K562 (cell line): ENCODE data around the gene LRRC15. TPM values are rescaled to one million over a fixed set of nuclear protein-coding genes. Genes with fewer than 3 reads are reported as not detected.

Source experiments
- ATAC-seq: fragments of 200-7000 bp; cut with Tn5 transposase; 3 replicates; pipeline ENCODE4 v1.9.1; 2020; ENCODE audit warnings: moderate library complexity
- BruUV-seq: library from RNA; stranded (reverse); fragments of 400-500 nt; replicated peaks from 2 replicates; lab custom pipeline; 2021; lab: Mats Ljungman, UMichigan
- CTCF ChIA-PET: fragments of 300-600 bp; formaldehyde crosslinking; extraction: SDS; loops from one replicate; lab custom pipeline; 2021; ENCODE audit warnings: low intra/inter-chr PET ratio; lab: Yijun Ruan, JAX
- POLR2A ChIA-PET: fragments of 300-600, 350-650 bp; sonication (Branson Sonifier 250); formaldehyde crosslinking; extraction: SDS; loops from one replicate; lab custom pipeline; 2021; ENCODE audit warnings: antibody characterized with exemption, inconsistent platforms; lab: Yijun Ruan, JAX
- DNase-seq, 4 experiments: peaks; one replicate each; pipeline versions ENCODE4 v3.0.0 to v3.0.0-alpha.2; 2011 to 2018; ENCODE audit warnings: low spot score in 3 of 4, mixed read lengths in 3 of 4; ENCODE audit errors: extremely low read depth in 1 of 4
- FAIRE-seq: peaks from 2 replicates; lab custom pipeline; 2011; peaks lifted over from hg19 to GRCh38; lab: Jason Lieb, UNC
- H2AFZ ChIP-seq: 2 replicates; pipeline ENCODE4 v1.6.0; 2011; ENCODE audit warnings: low read depth, low read length, control low read depth, inconsistent platforms
- H3K27ac ChIP-seq: fragments of 200-600 bp; 3 replicates; pipeline ENCODE4 v1.8.0; 2011; ENCODE audit warnings: low read depth, mild to moderate bottlenecking, control low read depth, inconsistent platforms, low read length, moderate library complexity, mixed read lengths; ENCODE audit errors: extremely low read depth
- H3K27me3 ChIP-seq, 2 experiments: fragments of 300-600 bp in 1 of 2; 2 replicates in 1 of 2; 3 replicates in 1 of 2; pipeline versions ENCODE4 v1.6.0 to v1.8.0; 2011; ENCODE audit warnings: inconsistent platforms in 2 of 2, low read length in 2 of 2, mild to moderate bottlenecking in 1 of 2, mixed read lengths in 1 of 2, moderate library complexity in 1 of 2; ENCODE audit not compliant: control insufficient read depth in 2 of 2, insufficient read depth in 2 of 2
- H3K36me3 ChIP-seq: fragments of 300-600 bp; 3 replicates; pipeline ENCODE4 v1.8.0; 2011; ENCODE audit warnings: mild to moderate bottlenecking, low read length, inconsistent platforms; ENCODE audit not compliant: control insufficient read depth, insufficient read depth
- H3K4me1 ChIP-seq, 2 experiments: fragments of 200-600 bp in 1 of 2; replicated peaks in 1 of 2; 2 replicates in 1 of 2; 3 replicates in 1 of 2; pipeline versions ENCODE4 v1.5.1 to v1.8.0; 2011; ENCODE audit warnings: inconsistent platforms in 2 of 2, low read length in 2 of 2, mild to moderate bottlenecking in 1 of 2, mixed read lengths in 1 of 2, moderate library complexity in 1 of 2; ENCODE audit not compliant: control insufficient read depth in 2 of 2, insufficient read depth in 2 of 2
- H3K4me2 ChIP-seq: 2 replicates; pipeline ENCODE4 v1.6.1; 2011; ENCODE audit warnings: low read length, control low read depth, inconsistent platforms, mixed read lengths; ENCODE audit not compliant: insufficient read depth
- H3K4me3 ChIP-seq: fragments of 200-600 bp; sonication (generic), shearing (Covaris generic); 2 replicates; pipeline ENCODE4 v1.5.1; 2016; ENCODE audit warnings: control low read depth, inconsistent platforms
- H3K79me2 ChIP-seq: fragments of 200-600 bp; 3 replicates; pipeline ENCODE4 v1.8.0; 2011; ENCODE audit warnings: low read length, inconsistent platforms; ENCODE audit not compliant: control insufficient read depth, insufficient read depth
- H3K9ac ChIP-seq, 2 experiments: 2 replicates each; pipeline versions ENCODE4 v1.6.0 to v1.6.1; 2011; ENCODE audit warnings: low read depth in 2 of 2, low read length in 2 of 2, control low read depth in 1 of 2, inconsistent platforms in 1 of 2, mild to moderate bottlenecking in 1 of 2, mixed read lengths in 1 of 2; ENCODE audit not compliant: insufficient read depth in 1 of 2
- H3K9me1 ChIP-seq: one replicate; pipeline ENCODE4 v1.6.0; 2011; ENCODE audit warnings: inconsistent platforms, mild to moderate bottlenecking, low read length, moderate library complexity; ENCODE audit not compliant: control insufficient read depth, insufficient read depth
- H3K9me3 ChIP-seq: replicated peaks from 2 replicates; pipeline ENCODE4 v1.5.1; 2011; ENCODE audit warnings: low read depth, low read length, inconsistent platforms; ENCODE audit not compliant: control insufficient read depth, insufficient read depth
- H4K20me1 ChIP-seq: replicated peaks from 2 replicates; pipeline ENCODE4 v1.6.1; 2011; ENCODE audit warnings: low read length, inconsistent platforms, mixed read lengths; ENCODE audit not compliant: control insufficient read depth, insufficient read depth
- KDM1A ChIP-seq, 2 experiments: fragments of 450-650 bp; IDR thresholded peaks; 2 replicates each; pipeline ENCODE4 v1.6.1; 2016; ENCODE audit warnings: mild to moderate bottlenecking in 2 of 2
- NUFIP1 ChIP-seq: fragments of 450-650 bp; IDR thresholded peaks from 2 replicates; pipeline ENCODE4 v1.6.1; 2018; ENCODE audit not compliant: partially characterized antibody
- WGBS: fragments of 100-300 bp; shearing (Covaris generic); methylation state at CpG from one replicate; pipeline ENCODE4 v1.1.6; 2016; ENCODE audit warnings: low coverage, mixed read lengths; ENCODE audit not compliant: insufficient coverage; ENCODE audit errors: missing lambda C conversion rate; 5-methylcytosine and 5-hydroxymethylcytosine counted together
- in situ Hi-C: fragments of 300-500 bp; cut with MboI; formaldehyde crosslinking; loops from 4 replicates; pipeline ENCODE4 v1.15.0; 2018; ENCODE audit warnings: inconsistent platforms, mixed read lengths
- intact Hi-C: fragments of 100-400 bp; cut with micrococcal nuclease; formaldehyde crosslinking; loops from 2 replicates; pipeline ENCODE4 v1.14.2; 2022
- polyA plus RNA-seq, 8 experiments: library from polyadenylated mRNA; depleted of rRNA in 4 of 8; stranded (reverse) in 5 of 8; unstranded in 3 of 8; fragments of >200 nt; fragmentation: Nextera tagmentation in 2 of 8; fragmentation: Illumina TruSeq in 1 of 8; extraction: Ambion mirVana in 2 of 8; extraction: Trizol in 1 of 8; gene quantifications; 2 replicates each; pipeline versions ENCODE4 v1.2.1 to v1.2.3, GENCODE V29; 2011 to 2014; ENCODE audit warnings: inconsistent platforms in 1 of 8, missing spikeins in 1 of 8
- total RNA-seq, 7 experiments: library from RNA; depleted of rRNA in 6 of 7; stranded (reverse); fragments of >200 nt in 6 of 7; fragmentation: Illumina TruSeq in 2 of 7; extraction: Trizol in 2 of 7; gene quantifications; 2 replicates each; pipeline versions ENCODE4 v1.2.1 to v1.2.3, GENCODE V29; 2011 to 2021; ENCODE audit warnings: low replicate concordance in 1 of 7
- TF ChIP-seq, protein P1 (sequence below): fragments of 450-650 bp; formaldehyde crosslinking; IDR thresholded peaks from 2 replicates; pipeline ENCODE4 v1.4.0; 2022; ENCODE audit warnings: missing genetic modification characterization

LRRC15 gene
- total and polyA plus RNA-seq, 9 of the 15 experiments (the other 6 are each of a cell fraction or from before 2014, with no cell fraction given) = not detected

DNA sequence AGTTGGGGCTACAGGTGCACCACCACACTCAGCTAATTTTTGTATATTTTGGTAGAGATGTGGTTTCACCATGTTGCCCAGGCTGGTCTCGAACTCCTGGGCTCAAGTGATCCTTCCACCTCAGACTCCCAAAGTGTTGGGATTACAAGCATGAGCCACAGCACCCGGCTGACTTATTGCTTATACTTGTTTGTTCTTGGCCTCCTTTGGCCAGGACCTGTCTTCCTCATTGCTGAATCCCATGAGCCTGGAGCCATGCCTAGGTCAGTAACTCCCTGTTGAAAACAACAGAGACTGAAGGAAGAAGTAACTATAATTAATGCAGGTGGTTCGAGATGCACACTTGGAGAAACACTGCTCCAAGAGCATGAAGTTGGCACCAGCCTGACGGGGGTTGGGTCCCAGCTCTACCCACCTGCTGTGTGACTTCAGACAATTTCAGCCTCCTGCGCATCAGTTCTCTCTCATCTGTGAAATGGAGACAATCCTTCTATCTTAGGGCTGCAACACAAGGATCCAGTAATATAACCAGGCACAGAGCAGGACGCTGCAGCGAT is 57.3 kb downstream of the LRRC15 start:
- CTCF ChIA-PET = no interaction called here
- Histone ChIP-seq H3K79me2 (no peaks in the 10 kb centered on the region), H3K9me3 (no peaks in the 10 kb centered on the region), H3K27ac (no peak overlapping the region), H3K27me3 (no peaks in the 10 kb centered on the region), H3K9ac (peak overlapping the region in 1 of 2 experiments; percentile 31; a peak in 1 of 4 replicates), H3K4me3 (no peak overlapping the region), H2AFZ (no peak overlapping the region), H3K4me2 (peak overlapping the region; percentile 9; the same call in 1 of the 2 replicates), H4K20me1 (no peaks in the 10 kb centered on the region), H3K9me1 (no peaks in the 10 kb centered on the region), H3K36me3 (no peaks in the 10 kb centered on the region), H3K4me1 (peaks cover 12 to 14% of the 10 kb centered on the region in 2 experiments)
- intact Hi-C loops (loop anchor here (10.0 kb wide), 4 partner anchors 237 to 1497 kb away; no protein-coding TSS in a partner anchor), in situ Hi-C loops (loop anchor here (10.0 to 25.0 kb wide), 2 partner anchors 147 to 1500 kb away; no protein-coding TSS in a partner anchor)
- WGBS = 7% methylated on average over 7 of the region's 7 CpGs
- POLR2A ChIA-PET = interaction anchor here (1.0 to 5.5 kb wide), 3 partner anchors 14 to 370 kb away, joined by 3 to 48 read pairs (median 5); partner anchors contain the start of gene HES1
- ATAC-seq (no peak), DNase-seq (no peak), FAIRE-seq (no peak)
- no peak for TF ChIP-seq NUFIP1
- no TSS peak for BruUV-seq

DNA sequence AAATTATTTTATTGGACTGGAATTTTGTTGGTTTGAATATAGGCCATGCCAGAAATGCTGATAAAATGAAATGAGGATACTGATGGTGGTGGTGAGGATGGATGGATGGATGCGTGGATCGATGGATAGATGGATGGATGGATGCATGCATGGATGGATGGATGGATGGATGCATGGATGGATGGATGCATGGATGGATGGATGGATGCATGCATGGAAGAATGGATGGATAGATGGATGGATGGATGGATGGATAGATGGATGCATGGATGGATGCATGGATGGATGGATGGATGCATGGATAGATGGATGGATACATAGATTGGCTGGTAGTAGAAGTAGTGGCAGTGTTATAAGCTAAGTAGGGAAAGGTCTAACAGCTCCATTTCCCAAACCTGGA is 58.5 kb downstream of the LRRC15 start:
- BruUV-seq = no TSS peak
- TF ChIP-seq KDM1A (IDR thresholded peaks at IDR 0.05) = peak in 1 of 2 experiments; percentile 25; a peak in 1 of 4 replicates
- TF ChIP-seq, protein P1, sequence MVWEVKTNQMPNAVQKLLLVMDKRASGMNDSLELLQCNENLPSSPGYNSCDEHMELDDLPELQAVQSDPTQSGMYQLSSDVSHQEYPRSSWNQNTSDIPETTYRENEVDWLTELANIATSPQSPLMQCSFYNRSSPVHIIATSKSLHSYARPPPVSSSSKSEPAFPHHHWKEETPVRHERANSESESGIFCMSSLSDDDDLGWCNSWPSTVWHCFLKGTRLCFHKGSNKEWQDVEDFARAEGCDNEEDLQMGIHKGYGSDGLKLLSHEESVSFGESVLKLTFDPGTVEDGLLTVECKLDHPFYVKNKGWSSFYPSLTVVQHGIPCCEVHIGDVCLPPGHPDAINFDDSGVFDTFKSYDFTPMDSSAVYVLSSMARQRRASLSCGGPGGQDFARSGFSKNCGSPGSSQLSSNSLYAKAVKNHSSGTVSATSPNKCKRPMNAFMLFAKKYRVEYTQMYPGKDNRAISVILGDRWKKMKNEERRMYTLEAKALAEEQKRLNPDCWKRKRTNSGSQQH (CRISPR knock-in tag) = no peak
- Histone ChIP-seq H3K4me3 (no peak overlapping the region), H3K9me1 (no peaks in the 10 kb centered on the region), H3K9me3 (no peaks in the 10 kb centered on the region), H3K4me2 (no peak overlapping the region), H3K27ac (no peak overlapping the region), H4K20me1 (no peaks in the 10 kb centered on the region), H3K79me2 (no peaks in the 10 kb centered on the region), H3K9ac (no peak overlapping the region), H3K27me3 (no peaks in the 10 kb centered on the region), H2AFZ (no peak overlapping the region), H3K4me1 (peaks cover 12 to 18% of the 10 kb centered on the region in 2 experiments), H3K36me3 (no peaks in the 10 kb centered on the region)
- in situ Hi-C loops = loop anchor here (10.0 to 25.0 kb wide), 2 partner anchors 146 to 1499 kb away; no protein-coding TSS in a partner anchor
- ChIA-PET POLR2A (interaction anchor here (0.5 to 0.6 kb wide), 2 partner anchors 47 to 474 kb away, joined by 4 read pairs; no protein-coding TSS in a partner anchor), CTCF (no interaction called here)
- DNase-seq (no peak), FAIRE-seq (no peak), ATAC-seq (no peak)
- intact Hi-C loops = loop anchor here (10.0 kb wide), 4 partner anchors 236 to 1496 kb away; no protein-coding TSS in a partner anchor
- WGBS = 57% methylated on average over 2 of the region's 2 CpGs
